Chondrocyte (in vitro differentiated cells): ENCODE measurements around the gene RAC3. TPM values are rescaled to one million over a fixed set of nuclear protein-coding genes. Genes with fewer than 3 reads are reported as not detected.

Source experiments
- DNase-seq: peaks from one replicate; pipeline ENCODE4 v3.0.0; 2021; ENCODE audit warnings: mixed read lengths, low spot score
- H3K27ac Mint-ChIP-seq: one replicate; pipeline ENCODE4 v1.8.0; 2021; ENCODE audit warnings: mild to moderate bottlenecking, moderate library complexity, mixed read lengths; ENCODE audit not compliant: unreplicated experiment
- H3K27me3 Mint-ChIP-seq: 2 replicates; pipeline ENCODE4 v1.8.0; 2021; ENCODE audit warnings: low read depth, mixed read lengths
- H3K36me3 Mint-ChIP-seq: 2 replicates; pipeline ENCODE4 v1.8.0; 2021; ENCODE audit warnings: low read depth, mixed read lengths
- H3K4me1 Mint-ChIP-seq: 2 replicates; pipeline ENCODE4 v1.8.0; 2021; ENCODE audit warnings: low read depth, mild to moderate bottlenecking, mixed read lengths
- H3K4me3 Mint-ChIP-seq: one replicate; pipeline ENCODE4 v1.8.0; 2021; ENCODE audit warnings: mild to moderate bottlenecking, moderate library complexity, mixed read lengths; ENCODE audit not compliant: unreplicated experiment
- H3K9me3 Mint-ChIP-seq: 2 replicates; pipeline ENCODE4 v1.8.0; 2021; ENCODE audit warnings: low read depth, mixed read lengths
- total RNA-seq: library from RNA; stranded (reverse); gene quantifications from 3 replicates; pipeline ENCODE4 v1.2.1, GENCODE V29; 2021
- TF ChIP-seq, protein P1 (sequence below): fragments of 200-600 bp; sonication (generic); IDR thresholded peaks from 2 replicates; pipeline ENCODE4 v1.5.0; 2021; ENCODE audit warnings: antibody characterized with exemption, mild to moderate bottlenecking, moderate library complexity

The RAC3 gene
- total RNA-seq, 1 donor from 2014 or later: 32.7 TPM

DNA sequence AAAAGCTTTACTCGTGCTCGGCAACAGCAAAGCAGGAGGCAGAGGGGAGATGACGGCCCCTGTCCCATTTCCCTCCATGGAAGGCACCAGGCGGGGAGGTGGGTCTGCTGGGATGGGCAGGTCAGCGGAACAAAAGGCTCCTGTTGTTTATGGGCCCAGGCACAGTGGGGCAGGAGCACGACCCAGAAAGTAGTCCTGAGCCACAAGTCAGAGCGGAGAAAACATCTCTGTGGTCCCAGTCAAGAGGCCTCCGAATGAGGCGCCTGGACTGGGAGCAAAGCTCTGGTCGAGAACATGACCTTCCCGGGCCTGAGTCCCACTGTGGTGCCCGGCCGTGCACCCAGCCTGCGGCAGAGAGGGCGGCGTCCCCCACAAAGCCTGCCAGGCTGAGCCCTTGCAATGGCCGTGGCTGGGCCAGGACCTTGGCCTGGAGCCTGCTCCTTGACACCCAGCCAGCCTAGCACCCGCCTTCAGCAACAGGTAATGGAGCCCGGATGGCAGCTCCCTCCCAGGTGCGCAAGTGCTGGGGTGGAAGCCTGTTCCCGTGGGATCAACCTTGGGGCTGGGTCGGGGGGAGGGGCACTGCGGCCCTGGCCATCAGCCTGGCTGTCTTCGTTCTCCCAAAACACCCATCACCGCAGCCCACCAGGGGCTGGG lies 16.6 kb downstream of the RAC3 start:
- Mint-ChIP-seq H3K4me3 (no peak overlapping the region), H3K4me1 (peaks cover 13% of the 10 kb centered on the region), H3K27ac (no peak overlapping the region)

DNA sequence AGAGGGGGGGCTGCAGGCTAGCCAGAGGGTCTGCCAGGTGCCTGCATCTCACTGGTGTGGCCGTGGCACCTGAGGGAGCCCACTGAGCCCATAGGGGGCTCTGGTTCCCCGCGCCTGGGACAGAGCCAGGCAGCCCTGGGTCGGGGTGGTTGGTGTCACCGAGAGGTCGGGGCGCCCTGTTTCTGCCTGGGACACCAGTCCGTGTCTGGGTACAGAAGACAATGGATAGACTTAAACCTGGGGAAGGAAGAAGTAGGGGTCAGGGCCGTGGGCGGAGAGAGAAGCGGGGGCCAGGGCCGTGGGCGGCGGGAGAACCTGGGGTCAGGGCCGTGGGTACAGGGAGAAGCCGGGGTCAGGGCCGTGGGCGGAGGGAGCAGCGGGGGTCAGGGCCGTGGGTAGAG lies 17.1 kb downstream of the RAC3 start:
- TF ChIP-seq, protein P1, sequence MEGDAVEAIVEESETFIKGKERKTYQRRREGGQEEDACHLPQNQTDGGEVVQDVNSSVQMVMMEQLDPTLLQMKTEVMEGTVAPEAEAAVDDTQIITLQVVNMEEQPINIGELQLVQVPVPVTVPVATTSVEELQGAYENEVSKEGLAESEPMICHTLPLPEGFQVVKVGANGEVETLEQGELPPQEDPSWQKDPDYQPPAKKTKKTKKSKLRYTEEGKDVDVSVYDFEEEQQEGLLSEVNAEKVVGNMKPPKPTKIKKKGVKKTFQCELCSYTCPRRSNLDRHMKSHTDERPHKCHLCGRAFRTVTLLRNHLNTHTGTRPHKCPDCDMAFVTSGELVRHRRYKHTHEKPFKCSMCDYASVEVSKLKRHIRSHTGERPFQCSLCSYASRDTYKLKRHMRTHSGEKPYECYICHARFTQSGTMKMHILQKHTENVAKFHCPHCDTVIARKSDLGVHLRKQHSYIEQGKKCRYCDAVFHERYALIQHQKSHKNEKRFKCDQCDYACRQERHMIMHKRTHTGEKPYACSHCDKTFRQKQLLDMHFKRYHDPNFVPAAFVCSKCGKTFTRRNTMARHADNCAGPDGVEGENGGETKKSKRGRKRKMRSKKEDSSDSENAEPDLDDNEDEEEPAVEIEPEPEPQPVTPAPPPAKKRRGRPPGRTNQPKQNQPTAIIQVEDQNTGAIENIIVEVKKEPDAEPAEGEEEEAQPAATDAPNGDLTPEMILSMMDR: no peak
- H3K27me3 Mint-ChIP-seq: no peaks in the 10 kb centered on the region

More for the DNA sequence above, 16.6 kb downstream of the RAC3 start:
- DNase-seq: no peak
- no peaks in the 10 kb centered on the region for H3K9me3 Mint-ChIP-seq
- TF ChIP-seq, protein P1: no peak
- peaks cover 10% of the 10 kb centered on the region for H3K36me3 Mint-ChIP-seq
- no peaks in the 10 kb centered on the region for H3K27me3 Mint-ChIP-seq

DNA sequence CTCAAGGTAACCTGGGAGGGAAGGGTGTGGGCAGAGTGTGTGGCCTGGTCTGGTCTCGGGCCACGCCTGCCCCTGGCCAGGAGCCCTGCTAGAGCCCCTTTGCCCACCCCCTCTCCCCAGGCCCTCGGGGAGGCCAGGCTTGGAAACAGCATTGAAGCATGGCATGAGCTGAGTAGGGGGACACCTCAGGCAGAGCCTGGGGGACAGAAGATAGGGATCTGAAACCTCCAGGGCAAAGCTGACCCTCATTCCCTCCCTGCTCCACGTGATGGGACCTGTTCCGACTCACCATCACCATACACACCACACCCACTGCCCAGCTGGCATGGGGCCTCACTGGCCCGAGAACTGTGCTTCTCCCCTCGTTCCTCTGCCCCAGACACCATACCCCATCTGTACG lies 17.6 kb downstream of the RAC3 start:
- Mint-ChIP-seq H3K9me3 (no peaks in the 10 kb centered on the region), H3K27ac (no peak overlapping the region), H3K36me3 (peaks cover 10% of the 10 kb centered on the region), H3K4me3 (peak overlapping the region; percentile 9), H3K27me3 (no peaks in the 10 kb centered on the region), H3K4me1 (peaks cover 17% of the 10 kb centered on the region)
- TF ChIP-seq, protein P1: no peak
- no peak for DNase-seq

More for the DNA sequence above, 17.1 kb downstream of the RAC3 start:
- H3K4me3 Mint-ChIP-seq: no peak overlapping the region
- H3K36me3 Mint-ChIP-seq: peaks cover 10% of the 10 kb centered on the region
- H3K27ac Mint-ChIP-seq: no peak overlapping the region
- H3K9me3 Mint-ChIP-seq: no peaks in the 10 kb centered on the region
- DNase-seq: no peak
- H3K4me1 Mint-ChIP-seq: peaks cover 17% of the 10 kb centered on the region

- Mint-ChIP-seq H3K27me3 (no peaks in the 10 kb centered on the region), H3K4me3 (no peak overlapping the region), H3K4me1 (peaks cover 17% of the 10 kb centered on the region), H3K9me3 (no peaks in the 10 kb centered on the region), H3K27ac (no peak overlapping the region), H3K36me3 (peaks cover 10% of the 10 kb centered on the region)
- no peak for DNase-seq
- TF ChIP-seq, protein P1: no peak
Measured at GRCh38 chr17:82049521-82049971, 18.1 kb downstream of the RAC3 start.

DNA sequence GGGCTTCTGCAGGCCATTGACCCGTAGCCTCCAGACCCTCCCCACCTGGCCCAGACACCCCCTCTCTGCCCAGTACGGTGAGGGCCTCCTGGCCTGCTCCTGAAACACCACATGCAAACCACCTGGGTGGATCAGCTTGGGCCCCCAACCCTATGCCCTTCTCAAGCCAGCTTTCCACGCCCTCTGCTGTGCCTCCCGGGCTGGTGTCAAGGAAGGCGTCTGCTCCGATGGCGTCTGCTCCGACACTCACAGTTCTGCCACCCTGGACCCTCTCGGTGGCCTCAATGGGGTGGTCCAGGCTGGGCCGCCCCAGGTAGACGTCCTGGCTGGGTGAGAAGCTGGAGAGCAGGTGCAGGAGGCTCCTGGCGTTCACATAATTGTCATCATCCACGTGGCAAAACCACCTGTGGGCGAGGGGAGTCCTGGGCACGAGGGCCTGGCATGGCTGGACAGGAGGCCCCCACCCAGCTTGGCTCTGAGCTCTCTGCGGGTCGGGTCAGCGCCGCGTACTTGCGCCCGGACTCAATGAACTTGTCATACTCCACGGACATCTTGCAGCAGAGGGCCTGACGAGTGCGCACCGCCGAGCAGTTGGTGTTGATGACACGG lies 18.8 kb downstream of the RAC3 start:
- no peaks in the 10 kb centered on the region for H3K27me3 Mint-ChIP-seq

More for the DNA sequence above, 18.8 kb downstream of the RAC3 start:
- Mint-ChIP-seq H3K27ac (no peak overlapping the region), H3K36me3 (peaks cover 10% of the 10 kb centered on the region), H3K9me3 (no peaks in the 10 kb centered on the region), H3K4me3 (peak overlapping the region; percentile 86), H3K4me1 (peaks cover 17% of the 10 kb centered on the region)
- TF ChIP-seq, protein P1: no peak
- DNase-seq: no peak
